Measurements from ENCODE around the gene CCNJ. TPM values are rescaled to one million over a fixed set of nuclear protein-coding genes. Genes with fewer than 3 reads are reported as not detected.

CCNJ gene
- total and polyA plus RNA-seq, 9 of the 15 experiments (the other 6 are each of a cell fraction or from before 2014, with no cell fraction given): 0.69 to 15.7 (median 9.2) TPM

DNA sequence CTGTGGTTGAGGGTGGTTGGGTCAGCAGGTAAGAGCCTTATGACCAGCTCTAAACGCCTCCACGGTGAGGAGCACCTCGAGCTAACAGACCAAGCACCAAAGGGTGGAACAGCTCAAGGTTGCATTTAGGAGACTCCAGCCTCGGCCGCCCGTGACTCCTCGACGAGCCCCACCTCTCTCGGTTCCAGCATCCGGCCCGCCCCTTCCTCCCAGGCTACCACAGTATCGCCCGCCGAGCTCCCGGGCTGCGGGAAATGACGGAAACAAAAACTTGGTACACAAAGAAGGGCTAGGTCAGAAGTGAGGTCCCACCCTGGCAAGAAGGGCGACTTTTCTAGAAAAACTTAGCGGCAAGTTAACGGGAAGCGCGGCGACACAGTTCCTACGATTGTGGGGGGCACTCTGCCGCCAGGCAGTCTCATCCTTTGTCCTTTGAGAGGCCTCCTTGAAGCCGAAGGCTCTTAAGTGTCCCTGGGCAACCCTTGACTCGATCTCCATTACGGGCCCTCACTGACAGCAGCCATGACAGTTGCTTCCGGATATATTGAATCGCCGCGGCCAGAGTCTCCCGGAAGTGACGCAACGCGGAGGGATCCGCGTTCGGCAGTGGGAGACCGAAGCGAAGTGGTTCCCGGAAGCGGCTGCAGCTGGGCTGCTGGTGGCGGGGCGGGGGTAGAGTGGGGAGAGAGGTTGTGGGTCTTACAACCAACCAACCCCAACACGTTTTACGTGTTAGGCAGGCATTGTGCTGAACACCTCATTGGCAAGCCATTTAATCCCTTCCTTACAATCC is 46.5 kb downstream of the CCNJ start (continued):
- TF ChIP-seq HLTF (IDR thresholded peaks at IDR 0.05): peak; percentile 56; the same call in 1 of the 2 replicates
- TF ChIP-seq, protein P1, sequence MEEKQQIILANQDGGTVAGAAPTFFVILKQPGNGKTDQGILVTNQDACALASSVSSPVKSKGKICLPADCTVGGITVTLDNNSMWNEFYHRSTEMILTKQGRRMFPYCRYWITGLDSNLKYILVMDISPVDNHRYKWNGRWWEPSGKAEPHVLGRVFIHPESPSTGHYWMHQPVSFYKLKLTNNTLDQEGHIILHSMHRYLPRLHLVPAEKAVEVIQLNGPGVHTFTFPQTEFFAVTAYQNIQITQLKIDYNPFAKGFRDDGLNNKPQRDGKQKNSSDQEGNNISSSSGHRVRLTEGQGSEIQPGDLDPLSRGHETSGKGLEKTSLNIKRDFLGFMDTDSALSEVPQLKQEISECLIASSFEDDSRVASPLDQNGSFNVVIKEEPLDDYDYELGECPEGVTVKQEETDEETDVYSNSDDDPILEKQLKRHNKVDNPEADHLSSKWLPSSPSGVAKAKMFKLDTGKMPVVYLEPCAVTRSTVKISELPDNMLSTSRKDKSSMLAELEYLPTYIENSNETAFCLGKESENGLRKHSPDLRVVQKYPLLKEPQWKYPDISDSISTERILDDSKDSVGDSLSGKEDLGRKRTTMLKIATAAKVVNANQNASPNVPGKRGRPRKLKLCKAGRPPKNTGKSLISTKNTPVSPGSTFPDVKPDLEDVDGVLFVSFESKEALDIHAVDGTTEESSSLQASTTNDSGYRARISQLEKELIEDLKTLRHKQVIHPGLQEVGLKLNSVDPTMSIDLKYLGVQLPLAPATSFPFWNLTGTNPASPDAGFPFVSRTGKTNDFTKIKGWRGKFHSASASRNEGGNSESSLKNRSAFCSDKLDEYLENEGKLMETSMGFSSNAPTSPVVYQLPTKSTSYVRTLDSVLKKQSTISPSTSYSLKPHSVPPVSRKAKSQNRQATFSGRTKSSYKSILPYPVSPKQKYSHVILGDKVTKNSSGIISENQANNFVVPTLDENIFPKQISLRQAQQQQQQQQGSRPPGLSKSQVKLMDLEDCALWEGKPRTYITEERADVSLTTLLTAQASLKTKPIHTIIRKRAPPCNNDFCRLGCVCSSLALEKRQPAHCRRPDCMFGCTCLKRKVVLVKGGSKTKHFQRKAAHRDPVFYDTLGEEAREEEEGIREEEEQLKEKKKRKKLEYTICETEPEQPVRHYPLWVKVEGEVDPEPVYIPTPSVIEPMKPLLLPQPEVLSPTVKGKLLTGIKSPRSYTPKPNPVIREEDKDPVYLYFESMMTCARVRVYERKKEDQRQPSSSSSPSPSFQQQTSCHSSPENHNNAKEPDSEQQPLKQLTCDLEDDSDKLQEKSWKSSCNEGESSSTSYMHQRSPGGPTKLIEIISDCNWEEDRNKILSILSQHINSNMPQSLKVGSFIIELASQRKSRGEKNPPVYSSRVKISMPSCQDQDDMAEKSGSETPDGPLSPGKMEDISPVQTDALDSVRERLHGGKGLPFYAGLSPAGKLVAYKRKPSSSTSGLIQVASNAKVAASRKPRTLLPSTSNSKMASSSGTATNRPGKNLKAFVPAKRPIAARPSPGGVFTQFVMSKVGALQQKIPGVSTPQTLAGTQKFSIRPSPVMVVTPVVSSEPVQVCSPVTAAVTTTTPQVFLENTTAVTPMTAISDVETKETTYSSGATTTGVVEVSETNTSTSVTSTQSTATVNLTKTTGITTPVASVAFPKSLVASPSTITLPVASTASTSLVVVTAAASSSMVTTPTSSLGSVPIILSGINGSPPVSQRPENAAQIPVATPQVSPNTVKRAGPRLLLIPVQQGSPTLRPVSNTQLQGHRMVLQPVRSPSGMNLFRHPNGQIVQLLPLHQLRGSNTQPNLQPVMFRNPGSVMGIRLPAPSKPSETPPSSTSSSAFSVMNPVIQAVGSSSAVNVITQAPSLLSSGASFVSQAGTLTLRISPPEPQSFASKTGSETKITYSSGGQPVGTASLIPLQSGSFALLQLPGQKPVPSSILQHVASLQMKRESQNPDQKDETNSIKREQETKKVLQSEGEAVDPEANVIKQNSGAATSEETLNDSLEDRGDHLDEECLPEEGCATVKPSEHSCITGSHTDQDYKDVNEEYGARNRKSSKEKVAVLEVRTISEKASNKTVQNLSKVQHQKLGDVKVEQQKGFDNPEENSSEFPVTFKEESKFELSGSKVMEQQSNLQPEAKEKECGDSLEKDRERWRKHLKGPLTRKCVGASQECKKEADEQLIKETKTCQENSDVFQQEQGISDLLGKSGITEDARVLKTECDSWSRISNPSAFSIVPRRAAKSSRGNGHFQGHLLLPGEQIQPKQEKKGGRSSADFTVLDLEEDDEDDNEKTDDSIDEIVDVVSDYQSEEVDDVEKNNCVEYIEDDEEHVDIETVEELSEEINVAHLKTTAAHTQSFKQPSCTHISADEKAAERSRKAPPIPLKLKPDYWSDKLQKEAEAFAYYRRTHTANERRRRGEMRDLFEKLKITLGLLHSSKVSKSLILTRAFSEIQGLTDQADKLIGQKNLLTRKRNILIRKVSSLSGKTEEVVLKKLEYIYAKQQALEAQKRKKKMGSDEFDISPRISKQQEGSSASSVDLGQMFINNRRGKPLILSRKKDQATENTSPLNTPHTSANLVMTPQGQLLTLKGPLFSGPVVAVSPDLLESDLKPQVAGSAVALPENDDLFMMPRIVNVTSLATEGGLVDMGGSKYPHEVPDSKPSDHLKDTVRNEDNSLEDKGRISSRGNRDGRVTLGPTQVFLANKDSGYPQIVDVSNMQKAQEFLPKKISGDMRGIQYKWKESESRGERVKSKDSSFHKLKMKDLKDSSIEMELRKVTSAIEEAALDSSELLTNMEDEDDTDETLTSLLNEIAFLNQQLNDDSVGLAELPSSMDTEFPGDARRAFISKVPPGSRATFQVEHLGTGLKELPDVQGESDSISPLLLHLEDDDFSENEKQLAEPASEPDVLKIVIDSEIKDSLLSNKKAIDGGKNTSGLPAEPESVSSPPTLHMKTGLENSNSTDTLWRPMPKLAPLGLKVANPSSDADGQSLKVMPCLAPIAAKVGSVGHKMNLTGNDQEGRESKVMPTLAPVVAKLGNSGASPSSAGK (IDR thresholded peaks at IDR 0.05): no peak; the same call in 1 of the 2 replicates
- TF ChIP-seq ZNF165 (CRISPR knock-in tag; IDR thresholded peaks at IDR 0.05; ENCODE audit: borderline replicate concordance): no peak
- no peak for TF ChIP-seq ZNF609 (CRISPR knock-in tag; IDR thresholded peaks at IDR 0.05; ENCODE audit: borderline replicate concordance)
- TF ChIP-seq MCM2 (IDR thresholded peaks at IDR 0.05; ENCODE audit: low read depth): no peak
- TF ChIP-seq ASH1L (IDR thresholded peaks at IDR 0.05; ENCODE audit: borderline replicate concordance, low read depth, partially characterized antibody): peak; percentile 63
- peak in 1 of 2 experiments; percentile 56; a peak in 1 of 4 replicates for TF ChIP-seq FOXK2 (conservative IDR thresholded peaks at IDR 0.05 in 1 of 2, IDR thresholded peaks at IDR 0.05 in 1 of 2; ENCODE audit: low read depth in 2 of 2)
- no peak for TF ChIP-seq YBX1 (IDR thresholded peaks at IDR 0.05)
- TF ChIP-seq MIER1 (IDR thresholded peaks at IDR 0.05; ENCODE audit: low read depth): no peak
- TF ChIP-seq ZNF253 (CRISPR knock-in tag; conservative IDR thresholded peaks at IDR 0.05): no peak
- peak; percentile 86 for TF ChIP-seq POLR2G (IDR thresholded peaks at IDR 0.05; ENCODE audit: low read depth, low read length)

Measured in K562 (cell line).